ENCODE measurements around the gene ADIPOR2. TPM values are rescaled to one million over a fixed set of nuclear protein-coding genes. Genes with fewer than 3 reads are reported as not detected.

The ADIPOR2 gene
- total and polyA plus RNA-seq, 4 donors = 26.6 to 68.3 (median 41.7) TPM

GRCh38 chr12:1773937-1774655 lies 83.2 kb downstream of the ADIPOR2 start:
- H3K27me3 ChIP-seq (ENCODE audit: control insufficient read depth in 4 of 4, insufficient read depth in 4 of 4, low read length in 3 of 4) = no peaks in the 10 kb centered on the region
- TF ChIP-seq FOXA1 (IDR thresholded peaks at IDR 0.05) (no peak), RXRA (IDR thresholded peaks at IDR 0.05) (no peak), GABPA (IDR thresholded peaks at IDR 0.05 in 1 of 2, conservative IDR thresholded peaks at IDR 0.05 in 1 of 2) (no peak), JUND (IDR thresholded peaks at IDR 0.05) (no peak), FOXA2 (IDR thresholded peaks at IDR 0.05) (no peak), TAF1 (conservative IDR thresholded peaks at IDR 0.05) (no peak), ZBTB33 (IDR thresholded peaks at IDR 0.05) (no peak), YY1 (IDR thresholded peaks at IDR 0.05) (no peak), NR2F2 (IDR thresholded peaks at IDR 0.05) (no peak), SP1 (IDR thresholded peaks at IDR 0.05) (no peak), CTCF (IDR thresholded peaks at IDR 0.05; ENCODE audit: low read depth, low read length, missing input control) (no peak), HNF4A (conservative IDR thresholded peaks at IDR 0.05) (no peak), HNF4G (IDR thresholded peaks at IDR 0.05) (no peak), RAD21 (IDR thresholded peaks at IDR 0.05) (no peak)
- TF ChIP-seq, protein P1, sequence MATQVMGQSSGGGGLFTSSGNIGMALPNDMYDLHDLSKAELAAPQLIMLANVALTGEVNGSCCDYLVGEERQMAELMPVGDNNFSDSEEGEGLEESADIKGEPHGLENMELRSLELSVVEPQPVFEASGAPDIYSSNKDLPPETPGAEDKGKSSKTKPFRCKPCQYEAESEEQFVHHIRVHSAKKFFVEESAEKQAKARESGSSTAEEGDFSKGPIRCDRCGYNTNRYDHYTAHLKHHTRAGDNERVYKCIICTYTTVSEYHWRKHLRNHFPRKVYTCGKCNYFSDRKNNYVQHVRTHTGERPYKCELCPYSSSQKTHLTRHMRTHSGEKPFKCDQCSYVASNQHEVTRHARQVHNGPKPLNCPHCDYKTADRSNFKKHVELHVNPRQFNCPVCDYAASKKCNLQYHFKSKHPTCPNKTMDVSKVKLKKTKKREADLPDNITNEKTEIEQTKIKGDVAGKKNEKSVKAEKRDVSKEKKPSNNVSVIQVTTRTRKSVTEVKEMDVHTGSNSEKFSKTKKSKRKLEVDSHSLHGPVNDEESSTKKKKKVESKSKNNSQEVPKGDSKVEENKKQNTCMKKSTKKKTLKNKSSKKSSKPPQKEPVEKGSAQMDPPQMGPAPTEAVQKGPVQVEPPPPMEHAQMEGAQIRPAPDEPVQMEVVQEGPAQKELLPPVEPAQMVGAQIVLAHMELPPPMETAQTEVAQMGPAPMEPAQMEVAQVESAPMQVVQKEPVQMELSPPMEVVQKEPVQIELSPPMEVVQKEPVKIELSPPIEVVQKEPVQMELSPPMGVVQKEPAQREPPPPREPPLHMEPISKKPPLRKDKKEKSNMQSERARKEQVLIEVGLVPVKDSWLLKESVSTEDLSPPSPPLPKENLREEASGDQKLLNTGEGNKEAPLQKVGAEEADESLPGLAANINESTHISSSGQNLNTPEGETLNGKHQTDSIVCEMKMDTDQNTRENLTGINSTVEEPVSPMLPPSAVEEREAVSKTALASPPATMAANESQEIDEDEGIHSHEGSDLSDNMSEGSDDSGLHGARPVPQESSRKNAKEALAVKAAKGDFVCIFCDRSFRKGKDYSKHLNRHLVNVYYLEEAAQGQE (IDR thresholded peaks at IDR 0.05) = no peak
- TF ChIP-seq, protein P2, sequence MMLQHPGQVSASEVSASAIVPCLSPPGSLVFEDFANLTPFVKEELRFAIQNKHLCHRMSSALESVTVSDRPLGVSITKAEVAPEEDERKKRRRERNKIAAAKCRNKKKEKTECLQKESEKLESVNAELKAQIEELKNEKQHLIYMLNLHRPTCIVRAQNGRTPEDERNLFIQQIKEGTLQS (IDR thresholded peaks at IDR 0.05) = no peak
- TF ChIP-seq, protein P3, sequence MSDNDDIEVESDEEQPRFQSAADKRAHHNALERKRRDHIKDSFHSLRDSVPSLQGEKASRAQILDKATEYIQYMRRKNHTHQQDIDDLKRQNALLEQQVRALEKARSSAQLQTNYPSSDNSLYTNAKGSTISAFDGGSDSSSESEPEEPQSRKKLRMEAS (IDR thresholded peaks at IDR 0.05) = no peak
- DNase-seq (ENCODE audit: low spot score) = no peak
- no peak overlapping the region for H3K9ac ChIP-seq (ENCODE audit: low read depth in 1 of 2, low read length in 2 of 2)
- no peaks in the 10 kb centered on the region for H3K9me3 ChIP-seq (ENCODE audit: control insufficient read depth in 4 of 4, low read length in 3 of 4)
- H3K36me3 ChIP-seq (ENCODE audit: control insufficient read depth in 4 of 4, insufficient read depth in 3 of 4, low read depth in 1 of 4, low read length in 3 of 4) = peaks cover 5 to 25% (median 6%) of the 10 kb centered on the region in 4 donors
- no peak overlapping the region for H3K4me3 ChIP-seq (ENCODE audit: low read depth in 1 of 3, low read length in 3 of 3)
- 82% methylated on average over 4 of the region's 4 CpGs for WGBS
- no peak overlapping the region for H3K27ac ChIP-seq (ENCODE audit: low read depth in 1 of 2, low read length in 2 of 2)
- H3K4me1 ChIP-seq (ENCODE audit: control insufficient read depth in 4 of 4, insufficient read depth in 4 of 4, low read length in 3 of 4) = peaks cover 5 to 17% (median 6%) of the 10 kb centered on the region in 4 donors
